Heart left ventricle (tissue), 16 donors: ENCODE data around the gene SGSM2. TPM values are rescaled to one million over a fixed set of nuclear protein-coding genes. Genes with fewer than 3 reads are reported as not detected.

Experiments used
- ATAC-seq, 4 donors: fragments of 200-7000 bp; cut with Tn5 transposase; one replicate each; pipeline ENCODE4 v1.9.1; 2020 to 2022; ENCODE audit warnings: moderate library complexity in 4 of 4, mild to moderate bottlenecking in 3 of 4, moderate number of reproducible peaks in 1 of 4
- DNase-seq, 5 donors: peaks; one replicate each; pipeline ENCODE4 v3.0.0-alpha.2; 2020
- H3K27ac ChIP-seq, 12 donors: fragments of 200-600 bp; sonication (generic) in 4 of 12; one replicate each; pipeline versions ENCODE4 v1.5.0 to v1.8.0; 2016 to 2022; ENCODE audit warnings: mild to moderate bottlenecking in 2 of 12
- H3K27me3 ChIP-seq, 9 donors: fragments of 200-600 bp; sonication (generic) in 2 of 9; one replicate each; pipeline versions ENCODE4 v1.5.1 to v1.8.0; 2016 to 2022; ENCODE audit warnings: mild to moderate bottlenecking in 3 of 9
- H3K36me3 ChIP-seq, 9 donors: fragments of 200-600 bp; sonication (generic) in 2 of 9; one replicate each; pipeline versions ENCODE4 v1.5.0 to v1.8.0; 2018 to 2022; ENCODE audit warnings: mild to moderate bottlenecking in 2 of 9
- H3K4me1 ChIP-seq, 12 donors: fragments of 200-600 bp; sonication (generic) in 4 of 12; one replicate each; pipeline versions ENCODE4 v1.5.0 to v1.8.0; 2016 to 2022; ENCODE audit warnings: mild to moderate bottlenecking in 3 of 12
- H3K4me3 ChIP-seq, 12 donors: fragments of 200-600 bp; sonication (generic) in 4 of 12; one replicate each; pipeline versions ENCODE4 v1.5.0 to v1.8.0; 2017 to 2022; ENCODE audit warnings: mild to moderate bottlenecking in 9 of 12, moderate library complexity in 4 of 12
- H3K9me3 ChIP-seq, 12 donors: fragments of 200-600 bp; sonication (generic) in 4 of 12; one replicate each; pipeline versions ENCODE4 v1.5.0 to v1.8.0; 2016 to 2022; ENCODE audit warnings: mild to moderate bottlenecking in 1 of 12
- POLR2A ChIP-seq, 2 donors: fragments of 450-650 bp; IDR thresholded peaks; one replicate each; pipeline ENCODE4 v1.6.1; 2017; ENCODE audit warnings: antibody characterized with exemption in 2 of 2, mild to moderate bottlenecking in 2 of 2, moderate library complexity in 2 of 2
- WGBS, 4 donors: extraction: QIAGEN DNeasy Blood & Tissue Kit in 2 of 4; methylation state at CpG; one replicate each; pipeline versions ENCODE4 v1.1.5 to v1.1.7; 2013 to 2018; 5-methylcytosine and 5-hydroxymethylcytosine counted together
- intact Hi-C, 10 donors: fragments of 100-400 bp; cut with DNase I; formaldehyde crosslinking; loops; one replicate each; pipeline versions ENCODE4 v1.11.1 to v1.14.2; 2022
- polyA plus RNA-seq, 2 donors: library from polyadenylated mRNA; stranded (reverse); fragments of 200-250 nt; gene quantifications; one replicate each; pipeline ENCODE4 v1.2.3, GENCODE V29; 2013
- total RNA-seq, 9 donors: library from RNA; depleted of rRNA in 2 of 9; stranded (reverse); fragments of >200 nt in 2 of 9; fragmentation: NEBNext Ultra II Directional in 3 of 9; extraction: Animal tissue kit (Norgen Biotek cat#: 25700) in 3 of 9; gene quantifications; one replicate each; pipeline versions ENCODE4 v1.1.0 to v1.2.4, GENCODE V29; 2016 to 2023
- TF ChIP-seq, protein P1 (sequence below), 12 donors: fragments of 200-600 bp; sonication (generic) in 4 of 12; IDR thresholded peaks; one replicate each; pipeline versions ENCODE4 v1.5.0 to v1.8.0; 2018 to 2022; ENCODE audit warnings: antibody characterized with exemption in 12 of 12, mild to moderate bottlenecking in 5 of 12
- donor health status: ischemic (EF 13 %, LVEDD 7.1; RV severe dilation, severe dysfunction).
- donor health status: healthy with polysubstance abuse.
- donor health status: DM: no; HTN: yes; CAD: no.
- donor health status: DM: no; HTN: no; CAD: no.
- donor health status: ischemic (EF 25% LVEDD 6.9; RV normal size, moderate dysfunction).
- donor health status: ischemic (EF 25% LVEDD 5.7; RV mildly dilated, moderate dysfunction).
- donor health status: healthy.
- donor health status: DM: yes; HTN: yes; CAD: no.
- donor health status: ischemic (EF 35%, LVEDD 5.7; RV mildly dilated, moderate dysfunction).
- donor health status: nonischemic (EF 11% LVEDD 7.7; RV severe dilation, severe dysfunction).
- donor health status: DM: yes; HTN: yes; CAD: no.
- donor health status: PGD.
- donor health status: ischemic (EF 29% LVEDD 5.4; RV normal size, mild dysfunction).
- donor health status: nonischemic (EF 23%, LVEDD 6.1; RV moderate dilation, normal function).

The SGSM2 gene
- total and polyA plus RNA-seq, 11 donors, result 17.0 to 35.1 (median 22.3) TPM

- Histone ChIP-seq H3K4me1 (peaks cover 0 to 59% (median 47%) of the 10 kb centered on the region in 12 donors), H3K36me3 (no peaks in the 10 kb centered on the region), H3K27me3 (no peaks in the 10 kb centered on the region), H3K27ac (peak overlapping the region in 8 of 12 donors; percentile 16 to 99 (median 62)), H3K4me3 (no peak overlapping the region), H3K9me3 (no peaks in the 10 kb centered on the region)
- 73 to 83% (median 78%) methylated on average over 14 of the region's 14 CpGs for WGBS, 4 donors
- intact Hi-C loops, result no loop called here
- TF ChIP-seq POLR2A (IDR thresholded peaks at IDR 0.05), result no peak
- no peak for ATAC-seq
- peak in 1 of 5 donors; percentile 45 for DNase-seq
Observed at GRCh38 chr17:2405247-2405926, 68.1 kb downstream of the SGSM2 start.

DNA sequence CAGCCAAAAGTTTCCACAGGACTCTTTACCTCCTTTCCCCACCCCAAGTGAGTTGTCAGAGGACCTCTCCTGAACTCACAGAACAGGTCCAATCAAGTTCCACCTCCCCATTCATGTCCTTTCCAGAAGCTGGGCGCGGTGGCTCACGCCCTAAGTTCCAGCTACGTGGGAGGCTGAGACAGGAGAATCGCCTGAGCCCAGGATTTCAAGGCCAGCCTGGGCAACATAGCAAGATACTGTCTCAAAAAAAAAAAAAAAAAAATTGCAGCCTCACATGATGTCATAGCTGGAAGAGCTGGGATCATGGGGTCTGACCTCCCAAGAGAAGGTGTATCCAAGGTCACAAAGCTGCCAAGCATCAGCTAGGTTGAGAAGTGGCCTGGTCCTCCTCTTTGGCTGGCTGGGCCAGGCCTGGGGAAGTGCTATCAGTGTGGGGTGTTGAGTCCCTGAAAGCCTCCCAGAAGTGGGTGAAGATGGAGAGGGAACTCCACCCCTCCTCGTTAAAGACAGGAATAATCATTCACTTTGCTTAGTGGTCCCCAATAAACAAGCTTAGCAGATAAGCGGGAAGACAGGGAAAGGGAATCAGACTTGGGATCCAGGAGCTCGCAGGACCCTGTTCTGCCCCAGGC, 69.1 kb downstream of the SGSM2 start:
- DNase-seq, result peak in 1 of 5 donors; percentile 25
- no peak for ATAC-seq
- no peak overlapping the region for H3K4me3 ChIP-seq
- TF ChIP-seq, protein P1, sequence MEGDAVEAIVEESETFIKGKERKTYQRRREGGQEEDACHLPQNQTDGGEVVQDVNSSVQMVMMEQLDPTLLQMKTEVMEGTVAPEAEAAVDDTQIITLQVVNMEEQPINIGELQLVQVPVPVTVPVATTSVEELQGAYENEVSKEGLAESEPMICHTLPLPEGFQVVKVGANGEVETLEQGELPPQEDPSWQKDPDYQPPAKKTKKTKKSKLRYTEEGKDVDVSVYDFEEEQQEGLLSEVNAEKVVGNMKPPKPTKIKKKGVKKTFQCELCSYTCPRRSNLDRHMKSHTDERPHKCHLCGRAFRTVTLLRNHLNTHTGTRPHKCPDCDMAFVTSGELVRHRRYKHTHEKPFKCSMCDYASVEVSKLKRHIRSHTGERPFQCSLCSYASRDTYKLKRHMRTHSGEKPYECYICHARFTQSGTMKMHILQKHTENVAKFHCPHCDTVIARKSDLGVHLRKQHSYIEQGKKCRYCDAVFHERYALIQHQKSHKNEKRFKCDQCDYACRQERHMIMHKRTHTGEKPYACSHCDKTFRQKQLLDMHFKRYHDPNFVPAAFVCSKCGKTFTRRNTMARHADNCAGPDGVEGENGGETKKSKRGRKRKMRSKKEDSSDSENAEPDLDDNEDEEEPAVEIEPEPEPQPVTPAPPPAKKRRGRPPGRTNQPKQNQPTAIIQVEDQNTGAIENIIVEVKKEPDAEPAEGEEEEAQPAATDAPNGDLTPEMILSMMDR (IDR thresholded peaks at IDR 0.05), result no peak
- no peak for TF ChIP-seq POLR2A (IDR thresholded peaks at IDR 0.05)
- intact Hi-C loops, result loop anchor here in 1 of 10 donors (2.0 kb wide), 1 partner anchor 16 kb away; no protein-coding TSS in a partner anchor
- WGBS, 4 donors, result 68 to 86% (median 82%) methylated on average over 8 of the region's 8 CpGs
- peaks cover 0 to 59% (median 47%) of the 10 kb centered on the region in 12 donors for H3K4me1 ChIP-seq
- no peaks in the 10 kb centered on the region for H3K36me3 ChIP-seq
- H3K27ac ChIP-seq, result peak overlapping the region in 11 of 12 donors; percentile 65 to 99 (median 73)
- H3K27me3 ChIP-seq, result no peaks in the 10 kb centered on the region
- no peaks in the 10 kb centered on the region for H3K9me3 ChIP-seq

DNA sequence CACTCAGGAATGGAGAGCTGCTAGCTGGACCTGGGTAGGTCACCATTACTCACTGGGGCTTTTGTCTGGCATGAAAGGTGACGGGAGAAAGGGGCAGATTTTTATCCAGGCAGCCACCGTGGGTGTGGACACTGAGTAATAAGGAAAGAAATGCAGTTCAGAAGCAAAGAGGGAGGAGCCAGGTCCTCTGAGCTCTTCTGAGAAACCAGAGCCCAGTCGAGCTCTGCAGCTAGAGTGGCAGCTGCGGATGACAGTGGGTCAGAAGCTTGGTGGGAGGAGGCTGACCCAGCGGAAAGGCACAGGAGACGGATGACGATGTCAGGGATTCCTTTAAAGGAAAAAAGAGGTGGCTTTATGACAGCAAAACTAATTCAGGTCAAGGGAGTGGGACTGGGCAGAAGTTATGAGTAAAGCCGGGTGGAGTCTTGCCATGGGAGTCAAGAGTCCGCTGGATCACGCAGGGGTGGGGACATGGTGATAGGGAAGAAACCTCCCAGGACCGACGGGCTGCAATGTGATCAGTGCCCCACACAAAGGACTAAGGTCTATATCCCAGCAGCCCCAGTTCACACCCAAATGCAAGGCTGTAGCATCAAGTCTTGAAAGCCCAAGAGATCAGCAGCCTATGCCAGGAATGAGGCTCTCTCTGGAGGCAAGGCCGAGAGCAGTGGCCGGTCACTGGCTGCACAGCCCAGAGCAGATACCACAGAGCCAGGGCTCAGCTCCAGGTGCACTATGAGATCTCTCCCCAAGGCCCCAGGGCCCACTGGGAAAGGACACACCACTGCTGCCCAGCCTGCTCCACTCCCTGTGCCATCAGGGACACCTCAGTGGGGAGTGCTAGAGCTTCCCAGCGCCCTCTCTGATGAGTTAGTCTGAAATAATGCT, 69.8 kb downstream of the SGSM2 start:
- DNase-seq, result peak in 4 of 5 donors; percentile 64 to 81 (median 70)
- H3K4me3 ChIP-seq, result no peak overlapping the region
- TF ChIP-seq, protein P1 (IDR thresholded peaks at IDR 0.05), result no peak
- peak in 1 of 2 donors; percentile 19 for TF ChIP-seq POLR2A (IDR thresholded peaks at IDR 0.05)

GRCh38 chr17:2410951-2411350, 73.7 kb downstream of the SGSM2 start:
- Histone ChIP-seq H3K27ac (no peak overlapping the region), H3K4me3 (no peak overlapping the region), H3K9me3 (no peaks in the 10 kb centered on the region), H3K4me1 (peaks cover 0 to 37% (median 29%) of the 10 kb centered on the region in 12 donors), H3K27me3 (no peaks in the 10 kb centered on the region), H3K36me3 (peaks cover 0 to 20% (median 3%) of the 10 kb centered on the region in 9 donors)
- TF ChIP-seq, protein P1 (IDR thresholded peaks at IDR 0.05), result no peak
- no peak for TF ChIP-seq POLR2A (IDR thresholded peaks at IDR 0.05)
- 90 to 96% (median 93%) methylated on average over 7 of the region's 7 CpGs for WGBS, 4 donors
- ATAC-seq (no peak), DNase-seq (no peak)
- intact Hi-C loops, result loop anchor here in 1 of 10 donors (2.0 kb wide), 1 partner anchor 24 kb away; no protein-coding TSS in a partner anchor

More for the DNA sequence above, 69.8 kb downstream of the SGSM2 start:
- Histone ChIP-seq H3K4me1 (peaks cover 0 to 59% (median 47%) of the 10 kb centered on the region in 12 donors), H3K27me3 (no peaks in the 10 kb centered on the region), H3K27ac (peak overlapping the region in 11 of 12 donors; percentile 65 to 99 (median 73)), H3K36me3 (no peaks in the 10 kb centered on the region), H3K9me3 (no peaks in the 10 kb centered on the region)
- ATAC-seq, result peak; percentile 31 to 78 (median 72)
- 59 to 61% (median 60%) methylated on average over 13 to 15 of the region's 15 CpGs for WGBS, 4 donors
- intact Hi-C loops, result loop anchor here in 1 of 10 donors (2.0 kb wide), 1 partner anchor 16 kb away; no protein-coding TSS in a partner anchor
